Astrocyte of the cerebellum (primary cell): ENCODE measurements around the gene ANKRD13D.

Source experiments
- DNase-seq: peaks from one replicate; pipeline ENCODE4 v3.0.0-alpha.2; 2011; ENCODE audit warnings: low read depth
- H3K4me3 ChIP-seq: 2 replicates; pipeline ENCODE4 v1.5.1; 2011; ENCODE audit warnings: mild to moderate bottlenecking, low read depth, low read length, moderate library complexity
- CTCF ChIP-seq: IDR thresholded peaks from 2 replicates; pipeline ENCODE4 v1.5.1; 2012; ENCODE audit warnings: low read length, low read depth, moderate library complexity, mild to moderate bottlenecking; ENCODE audit errors: missing control alignments
- in situ Hi-C: cut with HindIII; loops from 2 replicates; pipeline ENCODE4 v1.10.0; 2017; ENCODE audit warnings: low sequenced_read_pairs

The ANKRD13D gene

GRCh38 chr11:67282876-67283371 is 6.2 kb upstream of the ANKRD13D start:
- in situ Hi-C loops, result no loop called here
- no peak for TF ChIP-seq CTCF
- no peak for DNase-seq

GRCh38 chr11:67283481-67283963 is 5.6 kb upstream of the ANKRD13D start:
- no peak for TF ChIP-seq CTCF
- in situ Hi-C loops, result no loop called here
- no peak overlapping the region for H3K4me3 ChIP-seq
- DNase-seq, result no peak

More at GRCh38 chr11:67282876-67283371, 6.2 kb upstream of the ANKRD13D start:
- no peak overlapping the region for H3K4me3 ChIP-seq

- no peak overlapping the region for H3K4me3 ChIP-seq
- DNase-seq, result no peak
- in situ Hi-C loops, result no loop called here
Observed at GRCh38 chr11:67284811-67285540, 4.1 kb upstream of the ANKRD13D start.

GRCh38 chr11:67285541-67286498 is 3.3 kb upstream of the ANKRD13D start:
- in situ Hi-C loops, result no loop called here
- no peak for TF ChIP-seq CTCF
- DNase-seq, result no peak
- H3K4me3 ChIP-seq, result no peak overlapping the region

More at GRCh38 chr11:67284811-67285540, 4.1 kb upstream of the ANKRD13D start:
- no peak for TF ChIP-seq CTCF

- in situ Hi-C loops, result no loop called here
- H3K4me3 ChIP-seq, result no peak overlapping the region
- DNase-seq, result no peak
- no peak for TF ChIP-seq CTCF
Observed at GRCh38 chr11:67286621-67287333, 2.3 kb upstream of the ANKRD13D start.
